Loucy (cell line): ENCODE results near the gene MBTPS2.

Source experiments
- H2AFZ ChIP-seq: fragments of 200-600 bp; sonication (generic); 2 replicates; pipeline ENCODE4 v1.6.0; 2016; ENCODE audit warnings: antibody characterized with exemption, mild to moderate bottlenecking, low read length, moderate library complexity
- H3F3A ChIP-seq: fragments of 200-600 bp; 2 replicates; pipeline ENCODE4 v1.6.0; 2016; ENCODE audit warnings: antibody characterized with exemption, low read depth, mild to moderate bottlenecking
- H3K27me3 ChIP-seq: fragments of 200-600 bp; sonication (generic); 2 replicates; pipeline ENCODE4 v1.6.1; 2014; ENCODE audit warnings: low read length, mild to moderate bottlenecking; ENCODE audit not compliant: insufficient read depth, poor library complexity, severe bottlenecking
- H3K36me3 ChIP-seq: fragments of 200-600 bp; sonication (generic); 2 replicates; pipeline ENCODE4 v1.6.1; 2016; ENCODE audit warnings: low read length; ENCODE audit not compliant: insufficient read depth
- H3K4me1 ChIP-seq: fragments of 200-600 bp; sonication (generic); 2 replicates; pipeline ENCODE4 v1.5.1; 2014; ENCODE audit warnings: low read length, mild to moderate bottlenecking; ENCODE audit not compliant: insufficient read depth, poor library complexity, severe bottlenecking
- H3K4me2 ChIP-seq: fragments of 200-600 bp; sonication (generic); 2 replicates; pipeline ENCODE4 v1.6.0; 2014; ENCODE audit warnings: antibody characterized with exemption, low read length, low read depth, mild to moderate bottlenecking; ENCODE audit not compliant: poor library complexity, severe bottlenecking
- H3K4me3 ChIP-seq: fragments of 200-600 bp; sonication (generic); 2 replicates; pipeline ENCODE4 v1.5.1; 2014; ENCODE audit warnings: low read length, mild to moderate bottlenecking, mixed read lengths; ENCODE audit not compliant: poor library complexity, severe bottlenecking
- H3K79me2 ChIP-seq: fragments of 200-600 bp; sonication (generic); 2 replicates; pipeline ENCODE4 v1.6.1; 2014; ENCODE audit warnings: low read length; ENCODE audit not compliant: insufficient read depth
- H3K9ac ChIP-seq: fragments of 200-600 bp; sonication (generic); 2 replicates; pipeline ENCODE4 v1.6.0; 2014; ENCODE audit warnings: mild to moderate bottlenecking, low read depth, low read length, moderate library complexity; ENCODE audit not compliant: poor library complexity, severe bottlenecking
- H3K9me2 ChIP-seq: fragments of 200-600 bp; sonication (generic); replicated peaks from 2 replicates; pipeline ENCODE4 v1.6.1; 2016; ENCODE audit warnings: low read depth, low read length, mixed read lengths
- H3K9me3 ChIP-seq: fragments of 200-600 bp; sonication (generic); 2 replicates; pipeline ENCODE4 v1.6.1; 2014; ENCODE audit warnings: mild to moderate bottlenecking, antibody characterized with exemption, low read length, low read depth; ENCODE audit not compliant: insufficient read depth
- H4K20me1 ChIP-seq: fragments of 200-600 bp; sonication (generic); 2 replicates; pipeline ENCODE4 v1.6.0; 2014; ENCODE audit warnings: antibody characterized with exemption, low read length, mild to moderate bottlenecking; ENCODE audit not compliant: insufficient read depth, poor library complexity, severe bottlenecking
- EZH2phosphoT487 ChIP-seq: fragments of 200-600 bp; IDR thresholded peaks from 2 replicates; pipeline ENCODE4 v1.6.1; 2018; ENCODE audit warnings: antibody characterized with exemption, mild to moderate bottlenecking, moderate library complexity, borderline replicate concordance
- TF ChIP-seq, protein P1 (sequence below): fragments of 200-600 bp; sonication (generic); conservative IDR thresholded peaks from 2 replicates; pipeline ENCODE4 v1.5.1; 2014; ENCODE audit warnings: mild to moderate bottlenecking, antibody characterized with exemption, low read length

Gene MBTPS2

DNA sequence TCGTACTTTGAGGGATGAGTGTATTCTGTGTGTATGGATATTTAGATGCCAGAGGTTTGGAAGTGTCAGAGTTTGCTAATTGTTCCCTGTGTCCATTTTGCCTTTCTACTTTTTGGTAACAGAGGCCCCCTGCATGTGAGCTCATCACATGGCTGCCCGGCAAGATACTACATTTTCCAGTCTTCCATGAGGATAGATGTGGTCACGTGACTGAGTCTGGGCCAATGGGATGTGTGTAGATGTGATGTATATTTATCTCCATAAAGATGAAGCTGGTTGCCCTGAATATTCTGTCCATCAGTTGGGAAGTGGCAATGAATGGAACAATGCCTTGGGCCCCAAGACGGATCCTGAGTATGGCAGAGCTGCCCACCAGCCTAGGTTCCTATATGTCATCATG is 72.1 kb downstream of the MBTPS2 start:
- H3K36me3 ChIP-seq, result no peaks in the 10 kb centered on the region
- no peak overlapping the region for H3K4me3 ChIP-seq
- no peaks in the 10 kb centered on the region for H3F3A ChIP-seq
- TF ChIP-seq EZH2phosphoT487, result no peak
- TF ChIP-seq, protein P1, sequence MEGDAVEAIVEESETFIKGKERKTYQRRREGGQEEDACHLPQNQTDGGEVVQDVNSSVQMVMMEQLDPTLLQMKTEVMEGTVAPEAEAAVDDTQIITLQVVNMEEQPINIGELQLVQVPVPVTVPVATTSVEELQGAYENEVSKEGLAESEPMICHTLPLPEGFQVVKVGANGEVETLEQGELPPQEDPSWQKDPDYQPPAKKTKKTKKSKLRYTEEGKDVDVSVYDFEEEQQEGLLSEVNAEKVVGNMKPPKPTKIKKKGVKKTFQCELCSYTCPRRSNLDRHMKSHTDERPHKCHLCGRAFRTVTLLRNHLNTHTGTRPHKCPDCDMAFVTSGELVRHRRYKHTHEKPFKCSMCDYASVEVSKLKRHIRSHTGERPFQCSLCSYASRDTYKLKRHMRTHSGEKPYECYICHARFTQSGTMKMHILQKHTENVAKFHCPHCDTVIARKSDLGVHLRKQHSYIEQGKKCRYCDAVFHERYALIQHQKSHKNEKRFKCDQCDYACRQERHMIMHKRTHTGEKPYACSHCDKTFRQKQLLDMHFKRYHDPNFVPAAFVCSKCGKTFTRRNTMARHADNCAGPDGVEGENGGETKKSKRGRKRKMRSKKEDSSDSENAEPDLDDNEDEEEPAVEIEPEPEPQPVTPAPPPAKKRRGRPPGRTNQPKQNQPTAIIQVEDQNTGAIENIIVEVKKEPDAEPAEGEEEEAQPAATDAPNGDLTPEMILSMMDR, result no peak
- H3K4me2 ChIP-seq, result no peak overlapping the region
- no peaks in the 10 kb centered on the region for H3K9me3 ChIP-seq
- no peak overlapping the region for H2AFZ ChIP-seq
- no peaks in the 10 kb centered on the region for H3K9me2 ChIP-seq
- H3K27me3 ChIP-seq, result no peaks in the 10 kb centered on the region
- H3K4me1 ChIP-seq, result no peaks in the 10 kb centered on the region
- H3K79me2 ChIP-seq, result no peaks in the 10 kb centered on the region
- no peaks in the 10 kb centered on the region for H4K20me1 ChIP-seq
- no peak overlapping the region for H3K9ac ChIP-seq

DNA sequence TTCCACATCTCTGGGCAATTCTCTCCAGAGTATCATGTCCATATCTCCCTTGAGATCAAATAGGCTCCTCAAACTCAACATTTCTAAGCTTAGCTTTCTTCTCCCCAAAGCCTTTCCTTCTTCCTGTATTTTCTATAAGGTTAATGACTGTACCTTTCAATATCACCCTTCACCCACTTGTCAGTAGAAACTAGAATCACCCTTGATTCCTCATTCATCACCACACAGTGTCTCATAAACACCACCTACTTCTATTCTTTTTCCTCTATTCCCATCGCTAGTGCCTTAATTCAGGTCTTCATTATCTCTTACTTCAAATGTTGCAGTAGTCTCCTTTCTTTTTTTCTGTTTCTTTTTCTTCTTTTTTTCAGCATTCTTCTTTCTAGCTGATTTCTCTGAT is 72.8 kb downstream of the MBTPS2 start:
- no peaks in the 10 kb centered on the region for H3K9me2 ChIP-seq
- no peak overlapping the region for H2AFZ ChIP-seq
- no peaks in the 10 kb centered on the region for H3K79me2 ChIP-seq
- H3K36me3 ChIP-seq, result no peaks in the 10 kb centered on the region
- no peaks in the 10 kb centered on the region for H3K27me3 ChIP-seq
- no peaks in the 10 kb centered on the region for H3K9me3 ChIP-seq
- H3K9ac ChIP-seq, result no peak overlapping the region
- H3K4me3 ChIP-seq, result no peak overlapping the region
- TF ChIP-seq, protein P1, result no peak
- no peak for TF ChIP-seq EZH2phosphoT487
- H4K20me1 ChIP-seq, result no peaks in the 10 kb centered on the region
- no peak overlapping the region for H3K4me2 ChIP-seq
- no peaks in the 10 kb centered on the region for H3K4me1 ChIP-seq
- no peaks in the 10 kb centered on the region for H3F3A ChIP-seq

DNA sequence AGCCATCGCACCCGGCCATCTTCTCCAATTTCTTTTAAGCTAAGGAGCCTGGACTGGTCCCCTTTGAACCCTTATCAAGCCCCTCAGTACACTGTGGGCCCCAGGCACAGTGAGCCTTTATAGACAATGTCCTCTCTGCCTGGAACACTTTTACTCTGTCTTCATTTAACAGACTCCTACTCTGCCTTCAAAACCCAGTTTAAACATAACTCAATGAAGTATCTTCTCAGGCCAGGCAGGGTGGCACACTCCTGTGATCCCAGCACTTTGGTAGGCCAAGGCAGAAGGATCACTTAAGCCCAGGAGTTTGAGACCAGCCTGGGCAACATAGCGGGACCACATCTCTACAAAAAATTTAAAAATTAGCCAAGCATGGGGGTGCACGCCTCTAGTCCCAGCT is 73.6 kb downstream of the MBTPS2 start:
- H3K36me3 ChIP-seq, result no peaks in the 10 kb centered on the region
- TF ChIP-seq EZH2phosphoT487, result no peak
- TF ChIP-seq, protein P1, result no peak

More for the DNA sequence above, 73.6 kb downstream of the MBTPS2 start:
- H4K20me1 ChIP-seq, result no peaks in the 10 kb centered on the region
- H3K9me2 ChIP-seq, result no peaks in the 10 kb centered on the region
- H3K27me3 ChIP-seq, result no peaks in the 10 kb centered on the region
- H3K4me1 ChIP-seq, result no peaks in the 10 kb centered on the region
- H3K4me3 ChIP-seq, result no peak overlapping the region
- no peaks in the 10 kb centered on the region for H3F3A ChIP-seq
- H3K9me3 ChIP-seq, result no peaks in the 10 kb centered on the region
- H3K9ac ChIP-seq, result no peak overlapping the region
- H3K4me2 ChIP-seq, result no peak overlapping the region
- H3K79me2 ChIP-seq, result no peaks in the 10 kb centered on the region
- H2AFZ ChIP-seq, result no peak overlapping the region
